ENCODE data around the gene WWOX.

GRCh38 chr16:79209308-79209707 lies 1109.9 kb downstream of the WWOX start:
- TF ChIP-seq CTCF (IDR thresholded peaks at IDR 0.05) (no peak), EP300 (IDR thresholded peaks at IDR 0.05) (no peak), POLR2A (IDR thresholded peaks at IDR 0.05) (no peak), POLR2AphosphoS5 (IDR thresholded peaks at IDR 0.05) (no peak)
